Esophagus muscularis mucosa (tissue), 4 donors: ENCODE measurements around the gene ASAP2. TPM values are rescaled to one million over a fixed set of nuclear protein-coding genes. Genes with fewer than 3 reads are reported as not detected.
A peak's percentile ranks its signal among the peaks of the same experiment; 100 is the strongest.

Experiments
- DNase-seq: peaks from one replicate; pipeline ENCODE4 v3.0.0-alpha.2; 2017; ENCODE audit errors: extremely low spot score
- H3K27ac ChIP-seq, 4 donors: fragments of 200-600 bp; sonication (generic); replicated peaks in 1 of 4; 1 replicate in 3 of 4; 2 replicates in 1 of 4; pipeline ENCODE4 v1.5.1; 2016 to 2019; ENCODE audit warnings: mild to moderate bottlenecking in 1 of 4
- H3K27me3 ChIP-seq, 4 donors: fragments of 200-600 bp; sonication (generic); one replicate each; pipeline versions ENCODE4 v1.5.1 to v1.6.0; 2016 to 2019
- H3K36me3 ChIP-seq, 4 donors: fragments of 200-600 bp; sonication (generic); one replicate each; pipeline ENCODE4 v1.5.1; 2016 to 2019
- H3K4me1 ChIP-seq, 4 donors: fragments of 200-600 bp; sonication (generic); one replicate each; pipeline ENCODE4 v1.5.1; 2016 to 2019
- H3K4me3 ChIP-seq, 4 donors: fragments of 200-600 bp; sonication (generic); 1 replicate in 2 of 4; 2 replicates in 2 of 4; pipeline ENCODE4 v1.5.1; 2016 to 2019; ENCODE audit warnings: mild to moderate bottlenecking in 4 of 4, moderate library complexity in 1 of 4
- H3K9me3 ChIP-seq, 4 donors: fragments of 200-600 bp; sonication (generic); 1 replicate in 3 of 4; 2 replicates in 1 of 4; pipeline ENCODE4 v1.5.1; 2016 to 2019
- CTCF ChIP-seq, 3 experiments: fragments of 200-600 bp in 2 of 3; fragments of 450-650 bp in 1 of 3; sonication (generic) in 2 of 3; IDR thresholded peaks; one replicate each; pipeline ENCODE4 v1.5.1; 2017 to 2019; ENCODE audit warnings: antibody characterized with exemption in 3 of 3, mild to moderate bottlenecking in 2 of 3, moderate library complexity in 1 of 3
- EP300 ChIP-seq: sonication (generic); formaldehyde crosslinking; IDR thresholded peaks from one replicate; pipeline ENCODE4 v1.6.1; 2017; ENCODE audit warnings: antibody characterized with exemption
- POLR2A ChIP-seq: fragments of 450-650 bp; IDR thresholded peaks from one replicate; pipeline ENCODE4 v1.6.1; 2017; ENCODE audit warnings: antibody characterized with exemption, moderate library complexity, mild to moderate bottlenecking, low read depth
- POLR2AphosphoS5 ChIP-seq, 2 donors: sonication (generic); formaldehyde crosslinking; IDR thresholded peaks; one replicate each; pipeline ENCODE4 v1.6.1; 2017; ENCODE audit warnings: antibody characterized with exemption in 2 of 2
- WGBS: methylation state at CpG from one replicate; pipeline ENCODE4 v1.1.5; 2018; 5-methylcytosine and 5-hydroxymethylcytosine counted together
- intact Hi-C: fragments of 100-400 bp; cut with DNase I; formaldehyde crosslinking; loops from one replicate; pipeline ENCODE4 v1.15.1; 2023
- total RNA-seq, 4 donors: library from RNA; depleted of rRNA; stranded (reverse); fragments of >200 nt; gene quantifications; one replicate each; pipeline versions ENCODE4 v1.1.0 to v1.2.1, GENCODE V29; 2016

ASAP2 gene
- total RNA-seq, 4 donors from 2014 or later = 18.7 to 24.0 (median 21.3) TPM

- Histone ChIP-seq H3K27ac (no peak overlapping the region), H3K4me1 (peaks cover 46 to 66% (median 55%) of the 10 kb centered on the region in 4 donors)
These were observed 34.1 kb downstream of the ASAP2 start for GRCh38 chr2:9240745-9241144.

GRCh38 chr2:9241233-9241632 is 34.6 kb downstream of the ASAP2 start:
- Histone ChIP-seq H3K27ac (peak overlapping the region in 1 of 4 donors; percentile 1), H3K36me3 (no peaks in the 10 kb centered on the region), H3K9me3 (no peaks in the 10 kb centered on the region), H3K4me3 (no peak overlapping the region), H3K4me1 (peaks cover 41 to 61% (median 51%) of the 10 kb centered on the region in 4 donors), H3K27me3 (no peaks in the 10 kb centered on the region)
- DNase-seq = no peak
- intact Hi-C loops = no loop called here
- TF ChIP-seq POLR2A (no peak), EP300 (no peak), CTCF (IDR thresholded peaks at IDR 0.05) (no peak), POLR2AphosphoS5 (IDR thresholded peaks at IDR 0.05) (no peak)
- 94% methylated on average over 5 of the region's 6 CpGs for WGBS

More at GRCh38 chr2:9240745-9241144, 34.1 kb downstream of the ASAP2 start:
- Histone ChIP-seq H3K4me3 (no peak overlapping the region), H3K36me3 (no peaks in the 10 kb centered on the region), H3K9me3 (no peaks in the 10 kb centered on the region), H3K27me3 (no peaks in the 10 kb centered on the region)
- WGBS = 19% methylated on average over 4 of the region's 4 CpGs
- TF ChIP-seq CTCF (IDR thresholded peaks at IDR 0.05) (no peak), POLR2AphosphoS5 (IDR thresholded peaks at IDR 0.05) (no peak), POLR2A (no peak), EP300 (no peak)
- DNase-seq = no peak
- intact Hi-C loops = no loop called here

GRCh38 chr2:9243357-9243756 is 36.7 kb downstream of the ASAP2 start:
- Histone ChIP-seq H3K4me1 (peaks cover 37 to 59% (median 53%) of the 10 kb centered on the region in 4 donors), H3K9me3 (no peaks in the 10 kb centered on the region), H3K4me3 (no peak overlapping the region), H3K27me3 (no peaks in the 10 kb centered on the region), H3K27ac (no peak overlapping the region), H3K36me3 (no peaks in the 10 kb centered on the region)
- no peak for DNase-seq
- 95% methylated on average over 8 of the region's 8 CpGs for WGBS
- intact Hi-C loops = no loop called here
- TF ChIP-seq POLR2A (no peak), CTCF (IDR thresholded peaks at IDR 0.05) (no peak), EP300 (no peak), POLR2AphosphoS5 (IDR thresholded peaks at IDR 0.05) (no peak)

- no peak for TF ChIP-seq EP300
- no peak for TF ChIP-seq POLR2A
- TF ChIP-seq CTCF (IDR thresholded peaks at IDR 0.05) = no peak
- no peak for TF ChIP-seq POLR2AphosphoS5 (IDR thresholded peaks at IDR 0.05)
- 87% methylated on average over 7 of the region's 7 CpGs for WGBS
These were observed 38.5 kb downstream of the ASAP2 start for GRCh38 chr2:9244985-9245544.

GRCh38 chr2:9247177-9247576 is 40.6 kb downstream of the ASAP2 start:
- WGBS = 79% methylated on average over 13 of the region's 13 CpGs
- Histone ChIP-seq H3K27me3 (no peaks in the 10 kb centered on the region), H3K4me1 (peaks cover 40 to 64% (median 61%) of the 10 kb centered on the region in 4 donors), H3K36me3 (no peaks in the 10 kb centered on the region), H3K4me3 (no peak overlapping the region), H3K27ac (no peak overlapping the region), H3K9me3 (no peaks in the 10 kb centered on the region)
- intact Hi-C loops = no loop called here
- no peak for DNase-seq
- TF ChIP-seq CTCF (IDR thresholded peaks at IDR 0.05) (no peak), EP300 (no peak), POLR2AphosphoS5 (IDR thresholded peaks at IDR 0.05) (no peak), POLR2A (no peak)

More at GRCh38 chr2:9244985-9245544, 38.5 kb downstream of the ASAP2 start:
- intact Hi-C loops = no loop called here
- H3K27ac ChIP-seq = no peak overlapping the region
- H3K4me1 ChIP-seq = peaks cover 42 to 66% (median 60%) of the 10 kb centered on the region in 4 donors
- H3K9me3 ChIP-seq = no peaks in the 10 kb centered on the region
- H3K27me3 ChIP-seq = no peaks in the 10 kb centered on the region
- H3K36me3 ChIP-seq = no peaks in the 10 kb centered on the region
- DNase-seq = no peak
- H3K4me3 ChIP-seq = no peak overlapping the region
